Brain microvascular endothelial cell (primary cell): Measurements from ENCODE around the gene SMG6.
A peak's percentile ranks its signal among the peaks of the same experiment; 100 is the strongest.

ENCODE experiments used
- DNase-seq: peaks from one replicate; pipeline ENCODE4 v3.0.0-alpha.2; 2020
- H3K27ac ChIP-seq: fragments of 250-450 bp; sonication (Bioruptor Pico); 2 replicates; pipeline ENCODE4 v1.5.1; 2020; ENCODE audit warnings: mild to moderate bottlenecking, moderate library complexity
- H3K27me3 ChIP-seq: fragments of 250-450 bp; sonication (Bioruptor Pico); replicated peaks from 2 replicates; pipeline ENCODE4 v1.5.1; 2020; ENCODE audit warnings: mild to moderate bottlenecking
- H3K36me3 ChIP-seq: fragments of 250-450 bp; sonication (Bioruptor Pico); replicated peaks from 2 replicates; pipeline ENCODE4 v1.5.1; 2020; ENCODE audit warnings: mild to moderate bottlenecking
- H3K4me3 ChIP-seq: 2 replicates; pipeline ENCODE4 v1.5.1; 2011; ENCODE audit warnings: low read depth, mild to moderate bottlenecking, control low read depth, low read length, moderate library complexity
- in situ Hi-C: cut with HindIII; loops from 2 replicates; pipeline ENCODE4 v1.10.0; 2017; ENCODE audit warnings: low sequenced_read_pairs, low pct_ligation_motif_present
- TF ChIP-seq, protein P1 (sequence below): IDR thresholded peaks from 2 replicates; pipeline ENCODE4 v1.5.1; 2011; ENCODE audit warnings: low read depth, mild to moderate bottlenecking, moderate library complexity, low read length, control low read depth, inconsistent platforms; ENCODE audit errors: missing control alignments

Gene SMG6

DNA sequence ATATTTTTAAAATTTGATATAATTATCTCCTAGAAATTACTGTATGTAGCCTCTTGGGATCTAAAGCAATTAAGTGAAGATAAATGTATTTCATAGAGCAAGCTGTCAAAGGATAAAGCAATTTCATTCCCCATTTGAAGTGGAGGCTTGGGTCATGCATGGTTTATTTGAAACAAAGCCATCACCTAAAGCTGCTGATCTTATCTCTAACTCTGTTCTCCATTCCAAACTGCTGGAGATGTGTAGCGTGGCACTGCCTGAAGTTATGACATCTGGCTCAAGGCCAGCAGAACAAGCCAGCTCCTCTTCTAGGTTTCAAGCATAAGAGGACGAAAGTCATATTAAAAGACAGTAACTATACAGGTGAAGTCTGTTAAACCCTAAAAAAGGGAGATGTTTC, 164.8 kb downstream of the SMG6 start:
- in situ Hi-C loops, result no loop called here
- Histone ChIP-seq H3K4me3 (no peak overlapping the region), H3K27ac (peak overlapping the region; percentile 87), H3K27me3 (no peaks in the 10 kb centered on the region), H3K36me3 (no peaks in the 10 kb centered on the region)
- DNase-seq, result no peak
- TF ChIP-seq, protein P1, sequence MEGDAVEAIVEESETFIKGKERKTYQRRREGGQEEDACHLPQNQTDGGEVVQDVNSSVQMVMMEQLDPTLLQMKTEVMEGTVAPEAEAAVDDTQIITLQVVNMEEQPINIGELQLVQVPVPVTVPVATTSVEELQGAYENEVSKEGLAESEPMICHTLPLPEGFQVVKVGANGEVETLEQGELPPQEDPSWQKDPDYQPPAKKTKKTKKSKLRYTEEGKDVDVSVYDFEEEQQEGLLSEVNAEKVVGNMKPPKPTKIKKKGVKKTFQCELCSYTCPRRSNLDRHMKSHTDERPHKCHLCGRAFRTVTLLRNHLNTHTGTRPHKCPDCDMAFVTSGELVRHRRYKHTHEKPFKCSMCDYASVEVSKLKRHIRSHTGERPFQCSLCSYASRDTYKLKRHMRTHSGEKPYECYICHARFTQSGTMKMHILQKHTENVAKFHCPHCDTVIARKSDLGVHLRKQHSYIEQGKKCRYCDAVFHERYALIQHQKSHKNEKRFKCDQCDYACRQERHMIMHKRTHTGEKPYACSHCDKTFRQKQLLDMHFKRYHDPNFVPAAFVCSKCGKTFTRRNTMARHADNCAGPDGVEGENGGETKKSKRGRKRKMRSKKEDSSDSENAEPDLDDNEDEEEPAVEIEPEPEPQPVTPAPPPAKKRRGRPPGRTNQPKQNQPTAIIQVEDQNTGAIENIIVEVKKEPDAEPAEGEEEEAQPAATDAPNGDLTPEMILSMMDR, result no peak

DNA sequence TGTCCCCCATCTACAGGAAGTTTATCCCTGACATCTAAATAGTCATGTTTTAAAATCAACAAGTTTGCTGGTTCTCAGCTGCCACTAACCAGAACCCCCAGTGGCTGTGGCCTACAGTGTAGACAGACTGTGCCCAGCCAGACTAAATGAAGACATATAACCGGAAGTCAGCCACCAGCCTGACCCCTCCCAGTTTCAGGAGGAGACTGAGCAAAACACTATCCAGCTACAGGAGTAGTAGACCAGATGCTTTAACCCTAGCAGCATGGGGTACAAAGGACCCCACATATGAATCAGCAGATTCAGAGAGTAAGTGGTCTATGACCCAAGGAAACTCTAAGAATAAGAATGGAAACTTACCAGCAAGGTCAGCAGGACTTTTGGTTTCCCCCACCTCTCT, 165.3 kb downstream of the SMG6 start:
- DNase-seq, result no peak
- TF ChIP-seq, protein P1, result no peak
- in situ Hi-C loops, result no loop called here

DNA sequence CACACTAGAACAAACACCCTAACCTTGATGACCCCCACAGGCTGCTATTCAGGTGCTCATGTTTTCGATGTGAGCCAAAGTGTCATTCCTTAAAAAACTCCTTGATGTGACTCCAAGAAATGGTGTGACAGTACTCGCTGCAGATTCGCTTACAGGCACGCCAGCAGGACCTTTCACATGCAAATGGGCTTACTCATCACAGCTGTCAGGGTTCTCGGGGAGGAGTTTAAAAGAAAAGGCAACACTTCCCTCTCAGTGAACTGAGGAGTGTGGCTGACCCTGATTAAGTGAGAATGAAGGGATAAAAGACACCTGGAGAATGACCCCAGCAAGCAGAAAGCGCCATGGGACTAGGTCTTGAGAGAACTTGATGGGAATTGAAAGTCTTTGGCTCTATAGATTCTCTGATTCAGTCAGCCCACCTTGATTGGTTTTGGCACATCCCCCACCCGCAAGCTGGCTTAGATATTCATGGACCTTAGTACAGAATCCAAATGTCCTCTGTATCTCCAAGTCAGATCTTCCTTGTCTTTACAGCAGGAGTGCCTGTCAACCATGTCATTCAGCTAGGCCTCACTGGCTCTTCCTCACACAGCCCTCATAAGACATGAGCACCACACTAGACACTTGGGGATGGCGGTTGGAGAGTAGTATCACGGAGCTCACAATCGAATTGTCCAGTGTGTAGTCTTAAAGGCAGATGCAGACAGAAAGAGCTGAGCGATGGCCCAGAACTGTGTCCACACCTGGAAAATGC, 166.1 kb downstream of the SMG6 start:
- peak; percentile 88 for DNase-seq
- Histone ChIP-seq H3K4me3 (no peak overlapping the region), H3K27ac (peak overlapping the region; percentile 87), H3K36me3 (no peaks in the 10 kb centered on the region), H3K27me3 (no peaks in the 10 kb centered on the region)
- TF ChIP-seq, protein P1, result no peak
- in situ Hi-C loops, result no loop called here

More for the DNA sequence above, 165.3 kb downstream of the SMG6 start:
- no peaks in the 10 kb centered on the region for H3K27me3 ChIP-seq
- peak overlapping the region; percentile 87 for H3K27ac ChIP-seq
- H3K4me3 ChIP-seq, result no peak overlapping the region
- no peaks in the 10 kb centered on the region for H3K36me3 ChIP-seq

DNA sequence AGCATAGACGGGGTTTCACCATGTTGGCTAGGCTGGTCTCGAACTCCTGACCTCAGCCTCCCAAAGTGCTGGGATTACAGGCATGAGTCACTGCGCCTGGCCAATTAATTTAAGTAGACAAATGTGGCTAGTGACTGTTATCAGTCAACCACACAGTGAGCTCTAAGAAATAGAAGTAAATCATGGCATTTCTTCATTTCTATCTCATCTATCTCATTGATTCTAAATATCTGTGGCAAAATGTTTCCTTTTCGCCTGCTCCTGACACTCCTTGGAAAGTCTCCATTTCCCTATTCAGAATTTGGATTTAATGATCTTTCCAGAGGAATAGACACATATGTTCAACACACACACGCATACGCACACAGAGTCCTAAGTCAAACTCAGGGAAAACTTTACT, 167.3 kb downstream of the SMG6 start:
- Histone ChIP-seq H3K36me3 (no peaks in the 10 kb centered on the region), H3K4me3 (no peak overlapping the region), H3K27me3 (no peaks in the 10 kb centered on the region), H3K27ac (peak overlapping the region; percentile 87)
- DNase-seq, result peak; percentile 50
- TF ChIP-seq, protein P1, result no peak
- in situ Hi-C loops, result no loop called here

DNA sequence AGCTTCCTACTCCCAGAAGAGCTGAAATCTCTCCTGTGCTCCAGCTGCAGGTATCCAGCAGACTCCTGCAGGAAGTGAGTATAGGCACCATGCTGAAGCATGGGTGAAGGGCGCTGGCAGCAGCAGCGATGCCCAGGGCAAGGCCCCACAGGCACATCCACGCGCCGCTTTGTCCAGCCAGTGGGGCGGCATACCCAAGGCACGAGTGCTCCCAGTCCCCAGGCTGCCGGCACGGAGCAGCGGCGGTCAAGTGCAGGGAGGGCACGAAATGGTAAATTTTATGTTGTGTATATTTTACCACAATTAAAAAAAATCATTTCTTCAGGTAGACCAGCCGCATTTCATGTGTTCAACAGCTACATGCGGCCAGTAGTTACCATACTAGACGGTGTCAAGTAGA, 175.6 kb downstream of the SMG6 start:
- no peaks in the 10 kb centered on the region for H3K27me3 ChIP-seq
- no peaks in the 10 kb centered on the region for H3K36me3 ChIP-seq
- H3K27ac ChIP-seq, result no peak overlapping the region
- in situ Hi-C loops, result no loop called here
- TF ChIP-seq, protein P1, result no peak
- DNase-seq, result no peak
- H3K4me3 ChIP-seq, result no peak overlapping the region
